T-helper 1 cell treated with Interleukin-12 subunit alpha and Interleukin-12 subunit beta and Interleukin-4 antibody, amounts not matched to agents 30 ng/mL and 1 ng/mL, for 36 hours (primary cell): ENCODE data around the gene PLCG2. TPM values are rescaled to one million over a fixed set of nuclear protein-coding genes. Genes with fewer than 3 reads are reported as not detected.

Experiments
- intact Hi-C: fragments of 100-400 bp; cut with micrococcal nuclease; formaldehyde crosslinking; loops from one replicate; pipeline ENCODE4 v1.15.1; 2024
- total RNA-seq: library from RNA; stranded (reverse); gene quantifications from 2 replicates; pipeline ENCODE4 v1.2.3, GENCODE V29; 2022

Gene PLCG2
- total RNA-seq, 1 donor from 2014 or later, result 13.3 TPM

GRCh38 chr16:81810894-81811538 is 31.9 kb downstream of the PLCG2 start:
- intact Hi-C loops, result loop anchor here (5.0 kb wide), 1 partner anchor 61 kb away; no protein-coding TSS in a partner anchor

GRCh38 chr16:81813648-81814047 is 34.6 kb downstream of the PLCG2 start:
- intact Hi-C loops, result loop anchor here (5.0 kb wide), 1 partner anchor 59 kb away; no protein-coding TSS in a partner anchor

- intact Hi-C loops, result loop anchor here (5.0 kb wide), 1 partner anchor 57 kb away; no protein-coding TSS in a partner anchor
These were observed 35.8 kb downstream of the PLCG2 start for GRCh38 chr16:81814751-81815428.

- intact Hi-C loops, result no loop called here
These were observed 36.3 kb downstream of the PLCG2 start for GRCh38 chr16:81815429-81815766.

- intact Hi-C loops, result no loop called here
These were observed 37.3 kb downstream of the PLCG2 start for GRCh38 chr16:81816351-81816750.

- intact Hi-C loops, result no loop called here
These were observed 37.7 kb downstream of the PLCG2 start for GRCh38 chr16:81816793-81817210.

- intact Hi-C loops, result no loop called here
These were observed 38.2 kb downstream of the PLCG2 start for GRCh38 chr16:81817296-81817695.

- intact Hi-C loops, result no loop called here
These were observed 38.9 kb downstream of the PLCG2 start for GRCh38 chr16:81817789-81818567.

- intact Hi-C loops, result no loop called here
These were observed 39.4 kb downstream of the PLCG2 start for GRCh38 chr16:81818568-81818896.

- intact Hi-C loops, result no loop called here
These were observed 39.8 kb downstream of the PLCG2 start for GRCh38 chr16:81818905-81819304.

- intact Hi-C loops, result no loop called here
These were observed 42.5 kb downstream of the PLCG2 start for GRCh38 chr16:81821436-81822128.

GRCh38 chr16:81823111-81823510 is 44.0 kb downstream of the PLCG2 start:
- intact Hi-C loops, result no loop called here

GRCh38 chr16:81823734-81824133 is 44.6 kb downstream of the PLCG2 start:
- intact Hi-C loops, result no loop called here

GRCh38 chr16:81826523-81826922 is 47.4 kb downstream of the PLCG2 start:
- intact Hi-C loops, result no loop called here

- intact Hi-C loops, result loop anchor here (5.0 kb wide), 2 partner anchors 34 to 41 kb away; no protein-coding TSS in a partner anchor
These were observed 51.9 kb downstream of the PLCG2 start for GRCh38 chr16:81830845-81831540.

GRCh38 chr16:81831722-81832126 is 52.6 kb downstream of the PLCG2 start:
- intact Hi-C loops, result loop anchor here (5.0 kb wide), 2 partner anchors 34 to 41 kb away; no protein-coding TSS in a partner anchor

- intact Hi-C loops, result loop anchor here (5.0 kb wide), 2 partner anchors 36 to 39 kb away; no protein-coding TSS in a partner anchor
These were observed 53.9 kb downstream of the PLCG2 start for GRCh38 chr16:81832801-81833547.

- intact Hi-C loops, result loop anchor here (5.0 kb wide), 2 partner anchors 36 to 39 kb away; no protein-coding TSS in a partner anchor
These were observed 54.7 kb downstream of the PLCG2 start for GRCh38 chr16:81833751-81834150.

- intact Hi-C loops, result loop anchor here (5.0 kb wide), 2 partner anchors 37 to 38 kb away; no protein-coding TSS in a partner anchor
These were observed 55.8 kb downstream of the PLCG2 start for GRCh38 chr16:81834868-81835267.
